ENCODE data around the gene ZNF584. TPM values are rescaled to one million over a fixed set of nuclear protein-coding genes. Genes with fewer than 3 reads are reported as not detected.
A peak's percentile ranks its signal among the peaks of the same experiment; 100 is the strongest.

ZNF584 gene
- total and polyA plus RNA-seq, 7 donors: 3.0 to 21.4 (median 8.2) TPM

DNA sequence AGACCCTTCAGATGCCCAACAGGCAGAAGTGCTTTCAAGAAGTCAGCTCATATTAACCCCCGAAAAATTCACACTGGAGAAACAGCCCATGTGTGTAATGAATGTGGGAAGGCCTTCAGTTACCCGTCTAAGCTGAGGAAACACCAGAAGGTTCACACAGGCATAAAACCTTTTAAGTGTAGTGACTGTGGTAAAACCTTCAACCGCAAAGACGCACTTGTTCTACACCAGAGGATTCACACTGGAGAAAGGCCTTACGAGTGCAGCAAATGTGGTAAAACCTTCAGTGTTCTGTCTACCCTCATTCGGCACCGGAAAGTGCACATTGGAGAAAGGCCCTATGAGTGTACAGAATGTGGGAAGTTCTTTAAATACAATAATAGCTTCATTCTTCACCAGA is 8.6 kb downstream of the ZNF584 start:
- Histone ChIP-seq H3K27me3 (no peaks in the 10 kb centered on the region), H3K27ac (no peak overlapping the region), H3K4me1 (no peaks in the 10 kb centered on the region), H3K4me3 (no peak overlapping the region), H3K36me3 (peaks cover 25 to 69% (median 32%) of the 10 kb centered on the region in 4 donors), H3K9me3 (peaks cover 0 to 6% (median 4%) of the 10 kb centered on the region in 4 donors)
- intact Hi-C loops (cut with DNase I): no loop called here
- DNase-seq: no peak
- TF ChIP-seq EP300 (IDR thresholded peaks at IDR 0.05) (no peak), POLR2A (IDR thresholded peaks at IDR 0.05) (no peak), POLR2AphosphoS5 (IDR thresholded peaks at IDR 0.05) (no peak)
- TF ChIP-seq, protein P1, sequence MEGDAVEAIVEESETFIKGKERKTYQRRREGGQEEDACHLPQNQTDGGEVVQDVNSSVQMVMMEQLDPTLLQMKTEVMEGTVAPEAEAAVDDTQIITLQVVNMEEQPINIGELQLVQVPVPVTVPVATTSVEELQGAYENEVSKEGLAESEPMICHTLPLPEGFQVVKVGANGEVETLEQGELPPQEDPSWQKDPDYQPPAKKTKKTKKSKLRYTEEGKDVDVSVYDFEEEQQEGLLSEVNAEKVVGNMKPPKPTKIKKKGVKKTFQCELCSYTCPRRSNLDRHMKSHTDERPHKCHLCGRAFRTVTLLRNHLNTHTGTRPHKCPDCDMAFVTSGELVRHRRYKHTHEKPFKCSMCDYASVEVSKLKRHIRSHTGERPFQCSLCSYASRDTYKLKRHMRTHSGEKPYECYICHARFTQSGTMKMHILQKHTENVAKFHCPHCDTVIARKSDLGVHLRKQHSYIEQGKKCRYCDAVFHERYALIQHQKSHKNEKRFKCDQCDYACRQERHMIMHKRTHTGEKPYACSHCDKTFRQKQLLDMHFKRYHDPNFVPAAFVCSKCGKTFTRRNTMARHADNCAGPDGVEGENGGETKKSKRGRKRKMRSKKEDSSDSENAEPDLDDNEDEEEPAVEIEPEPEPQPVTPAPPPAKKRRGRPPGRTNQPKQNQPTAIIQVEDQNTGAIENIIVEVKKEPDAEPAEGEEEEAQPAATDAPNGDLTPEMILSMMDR (IDR thresholded peaks at IDR 0.05): no peak
- 96 to 98% methylated on average over 7 of the region's 7 CpGs for WGBS, 2 donors

DNA sequence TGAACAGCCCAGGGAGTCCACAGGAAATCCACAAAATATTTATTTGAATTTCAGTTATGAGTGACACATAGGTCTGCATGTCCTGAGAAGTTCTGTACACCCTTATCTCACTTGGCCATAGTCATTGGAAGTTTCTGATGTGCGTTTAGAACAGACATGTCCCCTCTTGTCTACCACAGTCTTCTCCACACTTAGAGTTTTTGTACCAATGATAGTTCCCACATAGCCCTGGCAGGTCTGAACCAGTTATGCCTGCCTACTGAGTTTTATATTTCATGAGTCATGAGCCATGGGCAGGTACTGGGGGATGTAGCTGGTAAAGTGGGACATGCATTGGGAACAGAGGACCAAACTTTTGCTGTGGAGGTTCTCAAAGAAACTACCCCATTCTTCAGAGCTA is 20.2 kb downstream of the ZNF584 start:
- peaks cover 50 to 73% (median 61%) of the 10 kb centered on the region in 4 donors for H3K9me3 ChIP-seq
- DNase-seq: no peak
- H3K27me3 ChIP-seq: no peaks in the 10 kb centered on the region
- TF ChIP-seq POLR2AphosphoS5 (IDR thresholded peaks at IDR 0.05) (no peak), EP300 (IDR thresholded peaks at IDR 0.05) (no peak), POLR2A (IDR thresholded peaks at IDR 0.05) (no peak)
- TF ChIP-seq, protein P1 (IDR thresholded peaks at IDR 0.05): no peak
- no peak overlapping the region for H3K27ac ChIP-seq
- WGBS, 2 donors: 64 to 72% methylated on average over 1 of the region's 1 CpG
- H3K4me1 ChIP-seq: no peaks in the 10 kb centered on the region
- intact Hi-C loops (cut with DNase I): no loop called here
- no peak overlapping the region for H3K4me3 ChIP-seq
- H3K36me3 ChIP-seq: peaks cover 2 to 19% (median 7%) of the 10 kb centered on the region in 4 donors

DNA sequence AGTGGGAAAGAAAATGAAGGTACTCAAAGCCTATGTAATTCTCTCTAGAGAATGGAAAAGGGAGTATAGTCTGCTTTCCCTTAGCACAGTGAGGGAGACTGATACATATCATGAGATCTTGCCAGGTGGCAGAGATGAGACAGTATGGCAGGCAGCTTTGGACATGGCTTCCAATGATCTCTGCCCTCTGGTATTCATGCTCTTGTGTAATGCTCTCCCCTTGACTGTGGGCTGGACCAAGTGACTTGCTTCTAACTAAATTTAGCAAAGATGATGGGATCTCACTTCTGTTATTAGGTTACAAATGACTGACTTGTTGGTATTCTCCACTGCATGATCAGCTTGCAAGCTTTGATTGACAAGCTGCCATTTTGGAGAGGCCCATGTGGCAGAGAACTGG is 21.3 kb downstream of the ZNF584 start:
- intact Hi-C loops (cut with DNase I): no loop called here
- peaks cover 14 to 30% (median 19%) of the 10 kb centered on the region in 4 donors for H3K36me3 ChIP-seq

DNA sequence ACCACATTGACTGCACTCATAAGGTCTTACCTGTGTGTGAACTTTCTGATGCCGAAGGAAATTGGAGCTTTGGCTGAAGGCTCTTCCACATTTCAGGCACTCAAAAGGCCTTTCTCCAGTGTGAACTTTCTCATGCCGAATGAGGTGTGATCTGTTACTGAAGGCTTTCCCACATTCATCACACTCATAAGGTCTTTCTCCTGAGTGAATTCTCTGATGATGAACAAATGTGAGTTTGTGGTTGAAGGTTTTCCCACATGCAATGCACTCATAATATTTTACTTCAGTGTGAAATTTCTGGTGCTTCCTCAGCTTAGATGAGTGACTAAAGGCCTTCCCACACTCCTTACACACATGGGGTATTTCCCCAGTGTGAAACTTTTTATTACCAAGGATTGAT is 25.8 kb downstream of the ZNF584 start:
- H3K27me3 ChIP-seq: no peaks in the 10 kb centered on the region
- intact Hi-C loops (cut with DNase I): loop anchor here (1.0 kb wide), 1 partner anchor 19 kb away; no protein-coding TSS in a partner anchor
- H3K36me3 ChIP-seq: peaks cover 42 to 71% (median 49%) of the 10 kb centered on the region in 4 donors
- peaks cover 0 to 6% (median 4%) of the 10 kb centered on the region in 4 donors for H3K4me1 ChIP-seq
- H3K9me3 ChIP-seq: peaks cover 71 to 98% (median 87%) of the 10 kb centered on the region in 4 donors
- WGBS, 2 donors: 97% methylated on average over 2 of the region's 2 CpGs
- TF ChIP-seq EP300 (IDR thresholded peaks at IDR 0.05) (no peak), POLR2AphosphoS5 (IDR thresholded peaks at IDR 0.05) (no peak)
- no peak overlapping the region for H3K27ac ChIP-seq
- no peak for DNase-seq
- H3K4me3 ChIP-seq: no peak overlapping the region

More for the DNA sequence above, 21.3 kb downstream of the ZNF584 start:
- Histone ChIP-seq H3K27me3 (no peaks in the 10 kb centered on the region), H3K27ac (no peak overlapping the region), H3K4me3 (no peak overlapping the region), H3K4me1 (no peaks in the 10 kb centered on the region), H3K9me3 (peaks cover 61 to 85% (median 72%) of the 10 kb centered on the region in 4 donors)
- TF ChIP-seq, protein P1 (IDR thresholded peaks at IDR 0.05): no peak
- no peak for TF ChIP-seq POLR2A (IDR thresholded peaks at IDR 0.05)
- no peak for TF ChIP-seq POLR2AphosphoS5 (IDR thresholded peaks at IDR 0.05)
- TF ChIP-seq EP300 (IDR thresholded peaks at IDR 0.05): no peak
- DNase-seq: no peak

DNA sequence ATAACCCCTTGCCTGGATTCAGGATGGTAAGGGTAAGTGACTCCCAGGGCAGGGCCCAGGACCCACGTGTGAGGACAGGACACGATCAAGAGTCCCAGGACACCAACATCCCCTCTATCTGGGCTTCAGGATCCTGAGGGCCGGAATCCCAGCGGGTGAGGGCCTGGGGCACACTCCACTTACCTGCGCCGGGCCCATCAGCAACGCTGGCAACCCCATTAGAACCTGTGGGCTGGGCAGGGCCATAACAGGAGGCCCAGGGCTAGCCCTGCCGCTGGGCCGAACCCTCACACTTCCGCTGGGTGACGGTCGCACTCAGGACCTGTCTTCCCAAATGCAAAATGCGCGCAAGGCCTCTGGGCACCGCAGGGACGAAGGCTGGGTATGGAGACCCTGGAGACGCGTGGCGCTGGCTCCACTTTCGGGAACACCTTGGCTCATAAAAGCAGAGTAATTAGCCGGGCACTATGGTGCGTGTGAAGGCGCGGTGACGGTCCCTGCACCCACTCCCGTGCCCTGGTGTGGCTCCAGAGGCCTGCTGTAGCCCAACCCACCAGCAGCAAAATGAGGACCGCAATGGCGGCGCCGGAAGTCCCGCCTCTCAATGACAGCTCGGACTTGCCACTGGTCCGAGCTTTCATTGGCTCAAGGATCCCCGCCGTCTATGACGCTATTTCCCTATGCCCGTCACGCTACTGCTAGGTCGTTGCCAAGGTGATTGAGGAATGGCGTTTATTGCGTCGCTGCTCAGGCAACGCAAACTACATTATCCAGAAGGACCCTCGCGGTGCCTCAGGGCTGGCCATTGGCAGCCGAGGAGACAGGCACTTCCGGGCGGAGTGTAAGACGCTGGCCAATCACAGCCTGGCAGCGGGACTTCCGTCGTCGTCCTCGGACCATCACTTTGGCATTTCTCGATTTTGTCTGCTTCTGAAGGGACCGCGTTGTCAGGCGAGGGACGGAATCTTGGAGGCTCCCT is 31.4 kb downstream of the ZNF584 start, which contains the start of gene ZNF132:
Gene ZNF132, minus strand, starts transcription at position 578 of the 979 bp plus-strand sequence. Its CDS starts 332 bp downstream, at position 246.
- Histone ChIP-seq H3K4me3 (peak within 1 kb of the TSS; percentile 49 to 72 (median 67)), H3K9me3 (peaks cover 23 to 44% (median 32%) of the 10 kb centered on the region in 4 donors), H3K27me3 (no peaks in the 10 kb centered on the region), H3K4me1 (peaks cover 0 to 23% (median 16%) of the 10 kb centered on the region in 4 donors), H3K36me3 (peaks cover 25 to 39% (median 30%) of the 10 kb centered on the region in 4 donors), H3K27ac (peak within 1 kb of the TSS; percentile 80 to 89 (median 84))
- 7 to 12% methylated on average over 59 of the region's 59 CpGs for WGBS, 2 donors
- peak in 1 of 4 donors; percentile 60 for TF ChIP-seq EP300 (IDR thresholded peaks at IDR 0.05)
- no peak for TF ChIP-seq POLR2A (IDR thresholded peaks at IDR 0.05)
- TF ChIP-seq POLR2AphosphoS5 (IDR thresholded peaks at IDR 0.05): peak; percentile 53 to 81 (median 74)
- TF ChIP-seq, protein P1 (IDR thresholded peaks at IDR 0.05): no peak
- intact Hi-C loops (cut with DNase I): loop anchor here (2.0 kb wide), 2 partner anchors 31 to 77 kb away; partner anchors contain the start of genes ZNF497 and ZNF584
- DNase-seq: peak; percentile 99

Data from sigmoid colon (tissue), 7 donors.